ENCODE data around the gene SAE1. TPM values are rescaled to one million over a fixed set of nuclear protein-coding genes. Genes with fewer than 3 reads are reported as not detected.

The SAE1 gene
- total RNA-seq, 1 experiment from 2014 or later: 234 TPM

DNA sequence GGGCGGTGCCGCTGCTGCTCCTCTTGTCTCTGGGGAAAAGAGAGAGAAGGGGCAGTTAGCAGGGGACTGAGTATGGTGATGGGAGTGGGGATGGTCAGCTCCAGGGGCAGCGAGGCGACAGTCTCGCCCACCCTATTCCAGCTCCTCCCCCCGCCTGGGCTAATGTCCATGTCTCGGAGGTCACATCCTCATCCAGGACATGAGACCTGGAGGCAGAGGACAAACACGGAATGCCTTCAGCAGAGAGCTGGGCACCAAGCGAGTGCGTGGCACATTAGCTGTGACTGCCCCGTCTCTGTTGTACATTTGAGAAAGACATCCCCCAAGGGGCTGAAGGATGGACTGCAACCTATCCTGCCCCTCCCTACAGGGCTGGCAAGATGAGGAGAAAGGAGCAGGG lies 91.3 kb downstream of the SAE1 start:
- no CpG with 5 or more reads among the region's 11 CpGs for WGBS (ENCODE audit: extremely low coverage, insufficient read length, low lambda C conversion rate)
- TF ChIP-seq, protein P1, sequence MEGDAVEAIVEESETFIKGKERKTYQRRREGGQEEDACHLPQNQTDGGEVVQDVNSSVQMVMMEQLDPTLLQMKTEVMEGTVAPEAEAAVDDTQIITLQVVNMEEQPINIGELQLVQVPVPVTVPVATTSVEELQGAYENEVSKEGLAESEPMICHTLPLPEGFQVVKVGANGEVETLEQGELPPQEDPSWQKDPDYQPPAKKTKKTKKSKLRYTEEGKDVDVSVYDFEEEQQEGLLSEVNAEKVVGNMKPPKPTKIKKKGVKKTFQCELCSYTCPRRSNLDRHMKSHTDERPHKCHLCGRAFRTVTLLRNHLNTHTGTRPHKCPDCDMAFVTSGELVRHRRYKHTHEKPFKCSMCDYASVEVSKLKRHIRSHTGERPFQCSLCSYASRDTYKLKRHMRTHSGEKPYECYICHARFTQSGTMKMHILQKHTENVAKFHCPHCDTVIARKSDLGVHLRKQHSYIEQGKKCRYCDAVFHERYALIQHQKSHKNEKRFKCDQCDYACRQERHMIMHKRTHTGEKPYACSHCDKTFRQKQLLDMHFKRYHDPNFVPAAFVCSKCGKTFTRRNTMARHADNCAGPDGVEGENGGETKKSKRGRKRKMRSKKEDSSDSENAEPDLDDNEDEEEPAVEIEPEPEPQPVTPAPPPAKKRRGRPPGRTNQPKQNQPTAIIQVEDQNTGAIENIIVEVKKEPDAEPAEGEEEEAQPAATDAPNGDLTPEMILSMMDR (conservative IDR thresholded peaks at IDR 0.05): no peak; the same call in 2 of the 3 replicates
- no peak overlapping the region for H3K9ac ChIP-seq (ENCODE audit: extremely low read depth, insufficient read length, low read length)
- H3K4me3 Mint-ChIP-seq: no peak overlapping the region
- no peak overlapping the region for H2BK15ac ChIP-seq (ENCODE audit: low read depth, low read length)
- peaks cover 9 to 18% of the 10 kb centered on the region in 2 experiments for H3K4me1 Mint-ChIP-seq
- H3K27ac Mint-ChIP-seq: peak overlapping the region; percentile 11 to 89 (median 59); a peak in 5 of 7 replicates
- no peak overlapping the region for H3K14ac ChIP-seq (ENCODE audit: insufficient read depth, low read length)
- H3K79me2 ChIP-seq (ENCODE audit: insufficient read depth, low read length): no peaks in the 10 kb centered on the region
- H3K79me1 ChIP-seq (ENCODE audit: insufficient read depth, low read depth, low read length, poor library complexity, severe bottlenecking): no peaks in the 10 kb centered on the region
- H3K4me1 ChIP-seq (ENCODE audit: insufficient read depth, low read length): no peaks in the 10 kb centered on the region; the same call in 1 of the 2 replicates
- H3K27ac ChIP-seq (ENCODE audit: insufficient read length, low read depth, low read length): no peak overlapping the region
- no peak for DNase-seq
- no peak overlapping the region for H3K56ac ChIP-seq (ENCODE audit: insufficient read length, low read depth, low read length)
- no peak overlapping the region for H2BK5ac ChIP-seq (ENCODE audit: insufficient read length, low read length)
- peaks cover 6% of the 10 kb centered on the region for H3K23me2 ChIP-seq (ENCODE audit: insufficient read length, low read depth, low read length, poor library complexity, severe bottlenecking)
- H2AK5ac ChIP-seq (ENCODE audit: insufficient read length, low read length): no peak overlapping the region
- H4K91ac ChIP-seq (ENCODE audit: insufficient read length, low read depth, low read length): no peak overlapping the region
- H3K23ac ChIP-seq (ENCODE audit: insufficient read length, low read depth, low read length): no peak overlapping the region
- H4K5ac ChIP-seq (ENCODE audit: insufficient read length, low read depth, low read length): no peak overlapping the region
- no peaks in the 10 kb centered on the region; a peak in 1 of 5 replicates for H3K9me3 Mint-ChIP-seq
- H3K27me3 Mint-ChIP-seq (ENCODE audit: low read depth): no peaks in the 10 kb centered on the region
- no peak overlapping the region for H2AFZ ChIP-seq (ENCODE audit: low read length)
- H3K27me3 ChIP-seq (ENCODE audit: insufficient read depth, low read length): no peaks in the 10 kb centered on the region
- no peak overlapping the region for H2BK12ac ChIP-seq (ENCODE audit: insufficient read length, low read depth, low read length)
- no peak overlapping the region for H3T11ph ChIP-seq (ENCODE audit: low read length)
- H3K18ac ChIP-seq (ENCODE audit: insufficient read length, low read depth, low read length): no peak overlapping the region
- no peaks in the 10 kb centered on the region for H3K9me3 ChIP-seq (ENCODE audit: control insufficient read depth, low read depth, low read length)
- H2BK120ac ChIP-seq (ENCODE audit: low read depth, low read length, poor library complexity, severe bottlenecking): no peak overlapping the region
- H4K20me1 ChIP-seq (ENCODE audit: control insufficient read depth, insufficient read depth, insufficient read length): no peaks in the 10 kb centered on the region
- no peak overlapping the region for H3K4ac ChIP-seq (ENCODE audit: low read depth, low read length)
- no peak overlapping the region for H3K4me2 ChIP-seq (ENCODE audit: insufficient read depth, insufficient read length, low read length)
- peaks cover 0 to 34% (median 16%) of the 10 kb centered on the region in 3 experiments; a peak in 5 of 7 replicates for H3K36me3 Mint-ChIP-seq (ENCODE audit: insufficient read depth in 1 of 3, low read depth in 3 of 3)
- H2BK20ac ChIP-seq (ENCODE audit: low read depth, low read length, poor library complexity, severe bottlenecking): no peak overlapping the region
- no peak overlapping the region for H4K8ac ChIP-seq (replicated peaks; ENCODE audit: insufficient read length, low read depth, low read length)

Measured in H9 (cell line).